Measurements from ENCODE around the gene CYP2J2.
"Not testable (repeated sequence)": the region's sequence is repeated elsewhere in the genome, so short reads cannot be mapped to it uniquely, and the experiment has no call there.

The CYP2J2 gene, protein sequence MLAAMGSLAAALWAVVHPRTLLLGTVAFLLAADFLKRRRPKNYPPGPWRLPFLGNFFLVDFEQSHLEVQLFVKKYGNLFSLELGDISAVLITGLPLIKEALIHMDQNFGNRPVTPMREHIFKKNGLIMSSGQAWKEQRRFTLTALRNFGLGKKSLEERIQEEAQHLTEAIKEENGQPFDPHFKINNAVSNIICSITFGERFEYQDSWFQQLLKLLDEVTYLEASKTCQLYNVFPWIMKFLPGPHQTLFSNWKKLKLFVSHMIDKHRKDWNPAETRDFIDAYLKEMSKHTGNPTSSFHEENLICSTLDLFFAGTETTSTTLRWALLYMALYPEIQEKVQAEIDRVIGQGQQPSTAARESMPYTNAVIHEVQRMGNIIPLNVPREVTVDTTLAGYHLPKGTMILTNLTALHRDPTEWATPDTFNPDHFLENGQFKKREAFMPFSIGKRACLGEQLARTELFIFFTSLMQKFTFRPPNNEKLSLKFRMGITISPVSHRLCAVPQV

DNA sequence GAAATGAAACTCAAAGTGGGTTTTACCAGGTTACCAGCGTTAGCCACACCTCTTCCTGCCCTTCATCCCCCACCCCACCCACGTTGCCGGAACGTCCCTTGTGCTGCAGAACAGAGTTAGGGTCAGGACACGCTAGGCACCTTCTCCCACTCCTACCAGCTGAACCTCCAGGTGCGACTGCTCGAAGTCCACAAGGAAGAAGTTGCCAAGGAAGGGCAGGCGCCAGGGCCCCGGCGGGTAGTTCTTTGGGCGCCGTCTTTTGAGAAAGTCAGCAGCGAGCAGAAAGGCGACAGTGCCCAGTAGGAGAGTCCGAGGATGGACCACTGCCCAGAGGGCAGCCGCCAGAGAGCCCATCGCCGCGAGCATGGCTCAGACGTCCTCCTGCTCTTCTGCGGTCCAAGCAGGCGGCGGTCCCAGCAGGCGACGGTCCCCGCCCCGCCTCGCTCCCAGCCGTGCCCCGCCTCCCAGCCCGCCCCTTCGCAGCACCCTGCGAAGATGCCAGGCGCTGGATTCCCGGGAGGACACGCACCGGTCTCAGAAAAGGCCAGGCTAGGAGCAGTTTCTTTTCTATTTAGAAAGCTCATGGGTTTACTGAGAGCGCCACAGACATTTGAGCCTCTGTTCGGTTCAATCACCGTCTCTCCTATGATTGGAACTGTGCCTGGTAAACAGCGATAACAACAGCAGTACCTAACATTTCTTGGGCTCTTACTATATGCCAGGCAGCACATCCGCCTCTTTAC lies at the start of gene CYP2J2:
CYP2J2 (minus strand) TSS at position 393 of the 743 bp plus-strand sequence; CDS start at position 366, 27 bp downstream.
- DNase-seq (ENCODE audit: low spot score): no peak

DNA sequence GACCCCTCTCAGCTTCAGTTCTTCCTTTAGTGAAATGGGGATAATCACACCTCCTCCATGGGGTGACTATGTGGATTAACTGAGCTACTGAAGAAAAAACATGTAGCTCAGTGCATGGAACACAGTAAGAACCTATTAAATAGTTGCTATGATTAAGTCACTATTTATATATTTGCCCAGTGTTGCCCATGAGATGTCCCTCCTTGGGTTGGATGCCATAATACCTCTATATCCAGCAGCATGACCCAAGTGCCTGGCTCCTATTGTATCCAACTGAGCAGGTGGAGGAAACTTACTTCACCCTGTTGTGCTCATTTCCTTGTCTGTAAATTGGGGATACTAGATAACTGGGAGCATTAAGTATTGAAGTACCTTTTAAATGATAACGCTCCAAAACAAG lies 47.1 kb upstream of the CYP2J2 start:
- no peak for DNase-seq (ENCODE audit: low spot score)

DNA sequence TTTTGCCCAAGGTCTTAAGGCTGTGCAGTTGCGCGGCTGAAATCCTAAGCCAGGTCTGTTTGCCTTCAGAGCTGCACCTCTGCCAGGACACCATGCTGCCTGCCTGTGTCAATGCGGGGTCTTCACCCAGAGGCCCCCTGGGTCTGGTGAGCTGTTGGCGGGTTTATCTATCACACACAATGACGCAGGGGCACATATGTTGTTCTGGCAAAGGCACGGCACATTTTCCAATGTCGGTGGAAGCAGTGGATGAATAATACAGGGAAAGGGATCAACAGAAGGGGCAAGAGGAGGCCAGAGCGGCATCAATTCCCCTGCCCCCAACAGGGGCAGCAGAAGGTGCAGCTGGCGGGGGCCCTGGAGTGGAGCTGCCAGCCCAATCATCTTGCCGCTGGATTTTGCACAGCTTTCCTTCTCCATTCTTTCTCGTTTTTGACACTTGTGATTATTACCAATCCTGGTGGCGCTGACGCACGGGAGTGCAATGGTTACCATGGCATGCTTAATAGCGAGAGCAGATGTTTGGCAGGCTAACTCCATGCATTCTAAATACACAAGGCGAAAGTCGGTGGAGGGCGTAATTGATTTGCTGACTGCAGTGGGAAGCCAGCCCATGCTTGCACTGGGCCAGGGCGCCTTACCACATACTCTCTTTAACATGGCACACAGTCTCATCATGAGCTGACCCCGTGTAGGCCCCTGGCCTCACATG lies 45.8 kb upstream of the CYP2J2 start:
- no peak for DNase-seq (ENCODE audit: low spot score)

DNA sequence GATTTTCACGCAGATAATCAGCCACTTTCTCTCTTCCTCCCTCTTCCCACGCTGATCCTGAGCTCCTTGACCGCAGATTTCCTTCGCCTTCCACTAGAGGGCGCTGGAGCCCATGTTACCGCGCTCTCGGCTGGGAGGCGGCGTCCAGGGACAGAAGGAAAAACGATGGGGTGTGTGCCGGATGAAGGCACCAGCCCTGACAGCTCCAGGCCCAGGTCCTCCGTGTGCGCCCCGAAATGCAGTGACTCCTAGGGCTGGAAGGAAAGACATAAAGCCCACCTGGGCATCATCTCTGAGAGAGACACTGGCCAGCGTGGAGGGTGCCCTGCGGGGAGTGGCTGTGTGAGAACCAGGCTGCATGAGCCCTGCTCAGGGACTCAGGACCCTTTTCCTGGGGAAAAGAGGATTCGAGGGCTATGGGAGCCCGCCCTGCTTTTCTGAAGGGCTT lies 44.9 kb upstream of the CYP2J2 start:
- DNase-seq (ENCODE audit: low spot score): peak; percentile 53

DNA sequence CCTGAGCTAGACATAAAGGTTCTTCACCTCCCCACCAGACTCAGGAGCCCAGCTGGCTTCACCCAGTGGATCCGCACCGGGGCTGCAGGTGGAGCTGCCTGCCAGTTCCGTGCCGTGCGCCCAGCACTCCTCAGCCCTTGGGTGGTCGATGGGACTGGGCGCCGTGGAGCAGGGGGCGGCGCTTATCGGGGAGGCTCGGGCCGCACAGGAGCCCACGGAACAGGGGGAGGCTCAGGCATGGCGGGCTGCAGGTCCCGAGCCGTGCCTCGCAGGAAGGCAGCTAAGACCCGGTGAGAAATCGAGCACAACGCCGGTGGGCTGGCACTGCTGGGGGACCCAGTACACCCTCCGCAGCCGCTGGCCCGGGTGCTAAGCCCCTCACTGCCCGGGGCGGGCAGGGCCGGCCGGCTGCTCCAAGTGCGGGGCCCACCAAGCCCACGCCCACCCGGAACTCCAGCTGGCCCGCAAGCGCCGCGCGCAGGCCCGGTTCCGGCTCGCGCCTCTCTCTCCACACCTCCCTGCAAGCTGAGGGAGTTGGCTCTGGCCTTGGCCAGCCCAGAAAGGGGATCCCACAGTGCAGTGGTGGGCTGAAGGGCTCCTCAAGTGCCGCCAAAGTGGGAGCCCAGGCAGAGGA lies 43.1 kb upstream of the CYP2J2 start:
- DNase-seq (ENCODE audit: low spot score): not testable (repeated sequence)

DNA sequence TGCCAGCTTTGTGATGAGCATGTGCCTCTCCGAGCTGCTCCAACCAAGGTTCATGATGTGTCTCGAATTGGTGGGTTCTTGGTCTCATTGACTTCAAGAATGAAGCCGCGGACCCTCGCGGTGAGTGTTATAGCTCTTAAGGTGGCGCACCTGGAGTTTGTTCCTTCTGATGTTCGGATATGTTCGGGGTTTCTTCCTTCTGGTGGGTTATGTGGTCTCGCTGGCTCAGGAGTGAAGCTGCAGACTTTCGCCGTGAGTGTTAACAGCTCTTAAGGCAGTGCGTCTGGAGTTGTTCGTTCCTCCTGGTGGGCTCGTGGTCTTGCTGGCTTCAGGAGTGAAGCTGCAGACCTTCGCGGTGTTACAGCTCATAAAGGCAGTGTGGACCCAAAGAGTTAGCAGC lies 42.2 kb upstream of the CYP2J2 start:
- not testable (repeated sequence) for DNase-seq (ENCODE audit: low spot score)

DNA sequence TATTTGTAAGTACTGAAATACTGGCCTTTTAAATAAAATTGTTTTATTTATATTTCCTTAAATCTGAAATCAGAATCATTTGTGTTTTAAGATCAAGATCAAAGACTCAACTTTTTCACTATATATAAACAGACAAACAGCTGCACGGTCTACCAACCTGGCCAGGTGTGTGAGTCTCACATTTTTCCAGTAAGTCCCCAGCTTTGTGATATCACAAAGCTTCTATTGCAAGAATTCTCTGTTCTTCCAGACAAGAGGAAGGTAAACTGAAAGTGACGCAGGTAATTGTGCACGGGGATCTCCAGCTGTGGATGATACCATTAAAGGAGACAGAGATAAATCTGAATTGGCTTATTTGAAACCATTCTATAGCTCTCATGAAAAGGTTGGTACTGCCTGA lies 41.2 kb upstream of the CYP2J2 start:
- DNase-seq (ENCODE audit: low spot score): no peak

DNA sequence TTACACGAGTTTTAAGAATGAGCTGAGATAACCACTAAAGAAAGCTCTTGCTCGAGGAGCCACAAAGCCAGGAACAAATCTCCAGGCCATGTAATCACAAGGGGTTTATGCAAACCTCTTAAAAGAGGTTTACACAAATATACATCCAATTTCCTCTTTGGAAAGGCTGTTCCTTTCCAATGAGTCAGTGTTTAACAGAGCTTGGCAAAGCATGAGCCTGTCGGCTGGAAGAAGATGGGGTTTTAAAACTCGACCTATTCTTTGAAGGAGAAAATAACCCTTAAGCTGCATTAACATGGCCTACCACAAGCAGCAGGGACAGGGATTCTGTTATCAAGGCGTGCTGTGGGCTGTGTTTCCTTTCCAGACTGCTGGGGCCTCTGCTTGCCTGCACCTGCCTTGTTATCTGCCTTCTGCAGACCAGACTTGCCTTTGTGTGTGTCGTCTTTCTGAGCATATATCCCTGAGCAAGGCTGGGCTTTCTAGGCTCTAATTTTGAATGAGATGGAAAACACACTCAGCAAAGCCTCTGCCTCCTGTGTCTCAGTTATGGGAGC lies 40.6 kb upstream of the CYP2J2 start:
- DNase-seq (ENCODE audit: low spot score): peak; percentile 12

DNA sequence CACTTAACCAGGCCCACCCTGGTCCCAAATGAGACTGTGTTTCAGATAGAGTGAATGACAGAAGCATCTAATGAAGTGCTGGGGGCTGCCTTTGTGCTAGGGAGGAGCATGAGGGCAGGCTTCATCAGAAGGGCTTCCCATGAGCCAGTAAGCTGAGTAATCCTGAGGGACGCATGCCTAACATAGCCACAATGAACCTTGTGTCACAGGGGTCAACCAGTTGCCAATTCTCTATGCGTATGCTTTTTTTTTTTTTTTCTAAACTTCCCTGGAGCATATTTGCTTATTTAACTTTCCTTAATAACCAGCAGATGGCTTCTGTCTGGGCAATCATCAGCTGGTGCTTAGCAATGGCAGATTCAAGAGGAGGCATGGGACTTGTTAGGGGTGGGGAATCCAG lies 25.5 kb upstream of the CYP2J2 start:
- no peak for DNase-seq (ENCODE audit: low spot score)

DNA sequence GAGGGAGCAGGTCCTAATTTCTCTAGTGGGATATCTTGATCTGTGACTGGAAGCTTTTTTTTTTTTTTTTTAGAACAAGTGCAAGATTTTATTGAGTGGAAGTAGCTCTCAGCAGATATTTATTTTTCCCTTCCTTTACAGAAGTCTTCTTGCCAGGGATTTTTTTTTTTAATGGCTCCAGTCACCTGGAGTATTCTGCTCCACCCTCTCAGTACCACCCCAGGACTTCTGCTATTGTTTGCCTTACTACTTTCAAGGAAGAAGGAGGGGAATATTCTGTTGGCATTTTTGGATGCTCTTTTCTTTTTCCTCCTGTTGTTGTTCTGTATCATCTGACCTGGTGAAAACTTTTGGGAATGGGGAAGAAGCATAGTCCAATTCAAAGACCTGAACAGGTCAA lies 23.1 kb upstream of the CYP2J2 start:
- DNase-seq (ENCODE audit: low spot score): no peak

DNA sequence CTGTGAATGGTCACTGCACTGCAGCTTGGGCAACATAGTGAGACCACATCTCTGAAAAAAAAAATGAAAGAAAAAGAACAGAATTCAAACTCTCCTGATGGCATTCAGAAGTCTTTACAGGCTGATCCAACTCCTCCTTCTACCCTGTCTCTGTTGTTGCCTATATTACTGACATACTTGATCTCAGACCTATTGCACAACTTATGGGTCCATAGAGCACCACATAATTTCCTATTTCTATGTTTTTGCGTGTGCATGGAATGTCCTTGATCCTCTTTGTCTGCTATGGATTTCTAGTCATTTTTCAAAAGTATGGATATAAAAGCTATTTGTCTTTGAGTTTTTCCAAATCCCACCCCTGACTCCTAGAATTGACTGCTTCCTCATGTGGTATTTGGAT lies 22.4 kb upstream of the CYP2J2 start:
- DNase-seq (ENCODE audit: low spot score): no peak

DNA sequence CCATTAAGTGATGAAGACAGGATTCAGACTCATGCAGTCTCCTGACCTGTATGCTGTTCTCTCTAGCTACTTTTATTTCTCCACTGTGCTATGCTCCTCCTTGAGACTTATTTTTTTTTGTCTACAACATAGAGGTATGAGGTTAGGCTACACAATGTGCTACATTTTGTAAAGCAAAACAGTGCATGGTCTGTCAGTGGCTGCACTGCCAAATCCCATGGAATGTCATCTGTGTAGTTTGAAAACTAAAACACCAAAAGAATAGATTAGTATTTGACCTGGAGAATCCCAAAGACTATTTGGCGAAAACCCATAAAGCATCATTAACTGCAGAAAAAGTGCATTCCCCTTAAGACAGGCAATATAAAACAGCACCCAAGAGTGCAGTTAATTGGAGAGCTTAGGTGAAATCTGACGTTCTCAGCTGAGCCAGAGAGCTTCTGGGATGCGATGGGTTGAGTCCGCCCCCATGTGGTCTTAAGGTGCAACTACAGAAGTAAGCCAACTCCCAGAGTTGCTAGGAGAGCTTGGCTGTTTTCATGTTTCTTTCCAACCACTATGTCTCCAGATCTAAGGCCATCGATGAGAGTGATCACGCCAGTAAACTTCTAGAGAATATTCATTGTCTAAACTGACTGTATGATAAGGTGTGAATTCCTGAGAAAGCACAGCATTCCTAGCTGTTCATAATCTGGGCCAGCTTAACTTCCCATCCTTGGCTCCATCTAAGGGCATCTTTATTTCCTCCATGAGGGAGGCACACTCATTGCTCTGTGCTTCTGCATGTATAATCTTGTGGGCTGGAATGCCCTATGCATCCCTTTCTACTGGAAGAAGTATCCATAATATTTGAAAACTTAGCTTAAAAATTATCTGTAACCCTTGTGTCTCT lies 20.7 kb upstream of the CYP2J2 start:
- peak; percentile 40 for DNase-seq (ENCODE audit: low spot score)

DNA sequence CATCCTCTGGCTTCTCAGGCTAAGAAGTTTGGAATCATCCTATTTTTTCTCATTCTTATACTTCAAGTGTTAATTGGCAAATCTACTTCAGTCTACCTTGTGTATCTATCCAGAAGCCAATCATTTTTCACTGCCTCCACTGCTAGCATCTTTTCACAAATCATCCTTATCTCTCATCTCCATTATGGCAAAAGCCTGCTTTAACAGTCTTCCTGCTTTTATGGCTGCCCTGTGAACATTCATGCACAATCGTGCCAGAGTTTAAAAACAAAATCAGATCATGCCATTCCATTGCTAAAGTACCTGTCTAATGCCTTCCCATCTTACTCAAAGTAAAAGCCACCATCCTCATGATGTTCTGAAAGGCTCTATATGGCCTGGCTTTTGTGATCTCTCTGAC lies 19.2 kb upstream of the CYP2J2 start:
- DNase-seq (ENCODE audit: low spot score): no peak

DNA sequence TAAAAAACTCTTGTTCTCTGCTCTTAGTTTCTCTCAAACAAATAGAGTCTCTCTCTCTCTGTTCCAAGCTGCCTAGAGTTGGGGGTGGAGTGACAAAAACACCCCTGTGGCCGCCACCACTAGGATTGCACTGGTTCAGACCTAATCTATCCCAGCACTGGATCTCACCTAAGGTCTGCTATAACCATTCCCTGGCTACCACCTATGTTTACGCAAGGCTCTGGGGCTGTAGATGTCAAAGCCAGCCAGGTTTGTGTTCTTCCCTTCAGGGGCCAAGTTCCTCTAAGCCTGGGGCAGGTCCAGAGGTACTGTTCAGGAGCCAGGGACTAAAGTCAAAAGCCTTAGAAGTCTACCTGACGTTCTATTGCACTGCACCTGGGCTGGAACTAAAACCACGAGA lies 12.8 kb upstream of the CYP2J2 start:
- no peak for DNase-seq (ENCODE audit: low spot score)

DNA sequence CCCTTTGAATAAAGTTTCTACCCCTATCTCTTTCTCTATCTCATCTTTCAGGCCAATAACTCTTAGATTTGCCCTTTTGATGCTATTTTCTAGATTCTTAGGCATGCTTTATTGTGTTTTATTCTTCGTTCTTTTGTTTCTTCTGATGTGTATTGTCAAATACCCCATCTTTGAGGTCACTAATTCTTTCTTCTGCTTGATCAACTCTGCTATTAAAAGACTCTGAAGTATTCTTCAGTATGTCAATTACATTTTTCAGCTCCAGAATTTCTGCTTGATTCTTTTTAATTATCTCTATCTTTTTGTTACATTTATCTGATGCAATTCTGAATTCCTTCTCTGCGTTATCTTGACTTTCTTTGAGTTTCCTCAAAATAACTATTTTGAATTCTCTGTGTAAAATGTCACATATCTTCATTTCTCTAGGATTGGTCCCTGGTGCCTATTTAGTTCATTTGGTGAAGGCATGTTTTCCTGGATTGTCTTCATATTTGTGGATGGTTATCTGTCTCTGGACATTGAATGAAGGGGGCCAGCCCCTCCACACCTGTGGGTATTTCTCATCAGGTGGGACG lies 11.2 kb upstream of the CYP2J2 start:
- no peak for DNase-seq (ENCODE audit: low spot score)

DNA sequence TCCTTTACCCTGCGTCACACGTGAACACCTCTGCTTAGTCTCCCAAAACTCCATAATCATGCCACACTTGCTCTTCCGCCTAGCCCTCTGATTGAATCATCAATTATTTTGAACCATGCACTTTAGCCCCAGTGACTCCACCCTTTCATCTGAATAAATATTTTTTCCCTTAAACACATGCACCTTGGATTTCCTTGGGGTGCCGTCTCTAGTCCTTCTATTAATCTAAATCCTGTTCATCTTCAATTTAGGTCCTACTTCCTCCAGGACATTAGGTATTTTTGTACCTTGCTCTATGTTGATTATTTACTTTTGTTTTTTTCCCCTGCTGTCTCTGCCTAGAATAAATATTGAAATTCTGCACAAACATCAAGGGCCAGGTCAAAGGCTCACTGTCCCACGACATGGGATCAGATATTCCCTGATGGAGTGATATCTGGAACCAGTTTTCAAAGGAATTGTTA lies 9.8 kb upstream of the CYP2J2 start:
- DNase-seq (ENCODE audit: low spot score): no peak

DNA sequence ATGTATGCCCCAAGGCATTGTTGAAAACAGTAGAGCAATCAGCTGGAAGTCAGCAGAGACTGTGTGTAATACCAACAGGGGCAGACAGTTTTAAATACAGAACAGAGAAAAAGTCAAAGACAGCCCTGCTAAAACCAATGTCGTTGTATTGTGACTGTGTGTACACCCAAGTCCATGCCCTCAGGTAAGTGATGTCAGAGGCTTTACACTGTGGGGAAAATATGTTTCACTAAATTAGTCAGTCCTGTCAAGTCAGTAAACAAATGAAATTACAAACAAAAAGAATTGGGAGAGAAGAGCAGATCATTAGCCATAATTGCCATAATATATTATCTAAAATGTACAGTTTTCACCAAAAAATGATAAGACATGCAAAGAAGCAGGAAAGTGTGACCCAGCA lies 2.4 kb upstream of the CYP2J2 start:
- no peak for DNase-seq (ENCODE audit: low spot score)

DNA sequence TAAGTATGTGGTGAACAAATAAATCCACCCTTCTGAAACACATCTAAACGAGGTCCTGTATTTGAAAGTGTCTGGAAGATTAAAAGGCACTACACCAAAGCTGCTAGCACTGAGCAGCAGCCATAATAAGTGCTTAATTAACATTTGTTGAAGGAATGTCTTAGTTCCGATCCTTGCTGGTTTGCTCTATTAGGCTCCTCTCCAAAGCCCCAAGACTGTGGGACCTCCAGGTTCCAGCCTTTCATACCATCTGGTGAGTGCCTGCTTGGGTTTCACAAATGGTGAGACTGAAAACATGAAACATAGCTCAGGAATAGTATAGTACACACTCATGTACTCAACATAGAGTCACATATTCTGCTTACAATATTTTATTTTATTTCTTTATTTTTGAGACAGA lies 640 bp upstream of the CYP2J2 start:
- DNase-seq (ENCODE audit: low spot score): no peak

DNA sequence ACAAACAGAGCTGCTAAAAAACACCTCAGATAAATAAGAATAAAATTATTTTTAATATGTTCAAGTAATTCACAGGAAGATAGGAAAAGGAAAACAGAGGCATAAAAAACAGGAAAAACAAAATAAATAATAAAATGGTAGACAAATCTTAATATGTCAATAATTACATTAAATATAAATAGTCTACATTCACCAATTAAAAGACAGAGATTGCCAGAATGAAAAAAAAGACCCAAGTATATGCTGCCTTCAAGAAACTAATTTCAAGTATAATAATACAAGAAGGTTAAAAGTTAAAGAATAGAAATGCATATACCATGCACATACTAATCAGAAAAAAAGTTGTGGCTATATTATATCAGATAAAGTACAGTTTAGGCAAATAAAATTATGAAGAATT lies 1.9 kb downstream of the CYP2J2 start:
- no peak for DNase-seq (ENCODE audit: low spot score)

DNA sequence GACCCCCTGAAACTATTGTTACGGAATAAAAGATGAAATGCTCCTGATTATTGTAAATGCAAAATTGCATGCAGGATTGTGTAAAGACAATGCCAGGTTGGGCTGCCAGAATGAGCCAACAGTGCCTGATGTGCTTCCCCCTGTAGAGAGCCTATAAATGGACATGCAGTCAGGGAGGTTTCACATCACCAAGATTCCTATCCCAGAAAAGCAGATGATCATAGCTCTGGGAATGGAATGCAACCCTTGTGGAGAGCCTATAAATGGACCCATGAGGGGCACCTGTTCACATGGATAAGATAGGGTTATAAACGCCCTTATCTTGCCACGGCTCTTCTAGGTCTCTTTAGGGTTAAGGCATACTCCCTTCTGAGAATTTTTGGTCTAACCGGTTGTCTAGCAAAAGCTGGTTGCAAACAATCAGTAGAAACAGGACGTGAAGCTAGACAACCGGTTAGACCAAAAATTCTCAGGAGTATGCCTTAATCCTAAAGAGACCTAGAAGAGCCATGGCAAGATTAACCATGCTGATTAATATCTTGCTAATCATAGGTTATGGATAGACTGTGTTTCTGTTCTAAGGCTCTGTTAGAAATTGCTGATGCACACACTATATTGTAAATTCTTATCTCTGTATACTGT lies 5.2 kb downstream of the CYP2J2 start:
- DNase-seq (ENCODE audit: low spot score): not testable (repeated sequence)
